GM19043 (cell line): ENCODE data around the gene MTFMT.
A peak's percentile ranks its signal among the peaks of the same experiment; 100 is the strongest.
"Not testable (repeated sequence)": the region's sequence is repeated elsewhere in the genome, so short reads cannot be mapped to it uniquely, and the experiment has no call there.

Experiments used
- ATAC-seq: cut with Tn5 transposase; IDR thresholded peaks from one replicate; pipeline ENCODE4 v1.9.1; 2021; ENCODE audit warnings: low read depth; ENCODE audit not compliant: unreplicated experiment

MTFMT gene

GRCh38 chr15:65060641-65061397 is 31.4 kb upstream of the MTFMT start:
- ATAC-seq: no peak

- ATAC-seq: no peak
These were observed 30.6 kb upstream of the MTFMT start for GRCh38 chr15:65059931-65060596.

- ATAC-seq: no peak
These were observed 29.9 kb upstream of the MTFMT start for GRCh38 chr15:65059369-65059750.

- no peak for ATAC-seq
These were observed 29.2 kb upstream of the MTFMT start for GRCh38 chr15:65058394-65059368.

GRCh38 chr15:65057549-65057940 is 28.1 kb upstream of the MTFMT start:
- ATAC-seq: no peak

DNA sequence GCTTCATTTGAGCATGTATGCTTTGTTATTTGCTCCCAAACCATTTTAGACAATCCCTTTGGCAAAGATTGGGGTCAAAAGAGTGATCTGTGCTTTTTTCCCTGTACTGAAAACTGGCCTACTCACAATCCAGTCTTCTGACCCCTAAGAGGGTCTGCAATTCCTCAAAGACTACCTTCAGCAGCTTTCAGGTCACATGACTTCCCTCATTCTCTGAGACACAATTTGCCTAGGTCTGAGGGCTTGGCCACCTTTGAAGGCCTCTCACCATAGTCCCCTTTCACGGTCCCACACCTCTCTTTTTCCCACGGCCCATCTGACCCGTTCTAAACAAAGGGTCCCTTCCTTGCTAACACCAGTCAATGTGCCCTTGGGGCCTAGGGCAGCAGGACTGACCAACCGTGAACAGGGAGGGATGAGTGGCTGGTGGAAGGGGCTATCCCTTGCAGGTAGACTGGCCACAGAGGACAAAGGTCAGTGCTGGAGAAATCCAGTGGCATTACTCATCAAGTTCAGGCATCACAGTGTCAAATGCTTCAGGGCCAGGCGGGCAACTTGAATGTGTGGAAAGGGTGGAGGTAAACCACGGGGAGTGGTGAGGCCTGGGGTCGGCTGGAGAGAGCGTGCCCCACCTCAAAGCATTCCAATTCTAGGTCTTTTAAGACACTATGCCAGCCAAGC is 27.6 kb upstream of the MTFMT start:
- no peak for ATAC-seq

- no peak for ATAC-seq
These were observed 26.7 kb upstream of the MTFMT start for GRCh38 chr15:65056106-65056505.

DNA sequence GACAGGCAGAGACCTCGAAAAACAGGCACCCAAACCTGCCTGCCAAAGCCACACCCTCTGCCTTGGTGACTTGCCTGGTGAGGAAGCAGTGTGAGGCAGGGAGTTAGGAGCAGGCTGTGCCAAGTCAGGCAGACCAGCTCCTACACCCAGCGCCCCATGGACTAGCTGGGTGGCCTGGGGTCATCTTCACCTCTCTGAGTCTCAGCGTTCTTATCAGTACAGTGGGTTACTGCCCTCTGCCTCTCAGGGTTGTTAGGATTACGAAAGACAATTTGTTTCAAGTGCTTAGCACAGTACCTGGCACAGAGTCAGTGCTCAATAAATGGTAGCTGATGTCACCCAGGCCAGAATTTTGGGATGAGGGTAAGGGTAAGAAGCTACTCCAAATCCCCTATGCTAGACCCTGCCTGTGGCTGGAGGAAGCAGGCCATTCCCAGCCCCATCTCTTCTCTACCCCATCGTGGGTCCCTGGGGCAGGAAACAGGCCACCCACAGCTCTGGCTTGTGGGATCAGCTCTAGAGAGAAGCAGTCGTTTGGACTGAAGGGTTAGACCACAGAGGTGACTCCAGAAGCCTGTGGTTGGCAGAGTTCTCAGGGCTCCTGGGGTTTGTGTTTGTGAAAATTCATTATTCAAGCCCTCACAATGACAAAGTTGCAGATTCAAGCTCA is 25.9 kb upstream of the MTFMT start:
- ATAC-seq: no peak

DNA sequence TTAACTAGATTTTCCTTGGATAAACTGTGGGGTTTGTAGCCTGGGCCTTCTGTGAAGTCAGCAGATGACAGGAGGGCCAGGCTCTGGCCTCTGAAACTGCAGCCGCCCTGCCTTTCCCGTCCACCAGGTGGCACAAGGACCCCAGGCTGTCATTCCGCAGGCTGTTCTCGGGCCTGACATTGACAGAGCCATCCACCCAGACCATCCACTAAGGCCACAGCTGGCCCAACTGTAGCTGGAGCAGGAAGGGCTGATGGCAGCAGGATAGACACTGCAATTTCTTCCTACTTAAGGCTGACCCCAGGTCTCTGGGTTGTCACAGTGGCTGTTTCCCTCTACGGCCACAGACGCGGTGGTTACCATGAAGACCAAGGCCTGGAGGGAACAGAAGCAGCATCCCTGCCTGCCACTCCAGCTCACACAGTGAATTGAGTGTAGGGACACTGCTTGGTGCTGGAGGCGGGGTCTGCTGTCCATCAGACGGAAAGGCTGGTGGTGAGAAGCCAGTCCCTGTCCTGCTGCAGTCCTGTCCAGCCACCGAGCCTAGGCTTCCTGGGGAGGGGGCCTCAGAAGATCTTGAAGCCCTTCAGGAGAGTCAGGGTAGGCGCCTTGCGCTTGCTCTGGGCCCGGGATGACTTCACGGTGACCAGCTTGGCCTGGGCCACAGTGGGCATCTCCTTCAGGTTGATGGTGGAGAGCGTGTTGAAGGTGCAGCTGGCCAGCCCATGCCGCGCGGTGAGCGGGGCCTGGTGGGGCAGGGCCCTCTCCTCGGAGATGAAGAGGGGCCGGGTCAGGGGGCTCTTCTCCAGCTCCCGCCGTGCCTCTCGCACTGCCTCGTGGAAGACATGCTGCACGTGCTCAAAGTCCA is 25.1 kb upstream of the MTFMT start:
- ATAC-seq: no peak

GRCh38 chr15:65052956-65053355 is 23.5 kb upstream of the MTFMT start:
- no peak for ATAC-seq

DNA sequence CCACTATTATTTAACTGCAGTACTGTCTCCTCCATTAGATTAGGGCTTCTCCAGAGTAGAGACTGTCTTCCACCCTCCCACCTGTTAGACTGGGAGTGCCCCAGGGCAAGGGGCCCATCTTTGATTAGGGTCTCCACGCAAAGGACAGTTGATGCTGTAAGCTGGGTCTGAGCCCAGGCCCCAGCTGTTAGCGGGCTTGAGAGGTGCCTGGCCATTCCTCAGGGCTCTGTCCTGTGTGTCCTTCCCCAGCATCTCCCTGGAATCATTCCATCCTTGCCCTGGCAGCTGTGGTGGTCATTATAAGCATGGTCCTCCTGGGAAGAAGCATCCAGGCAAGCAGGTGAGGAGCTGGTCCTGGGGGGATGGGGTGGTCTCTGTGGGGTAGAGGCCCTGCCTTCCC is 21.8 kb upstream of the MTFMT start:
- ATAC-seq: no peak

DNA sequence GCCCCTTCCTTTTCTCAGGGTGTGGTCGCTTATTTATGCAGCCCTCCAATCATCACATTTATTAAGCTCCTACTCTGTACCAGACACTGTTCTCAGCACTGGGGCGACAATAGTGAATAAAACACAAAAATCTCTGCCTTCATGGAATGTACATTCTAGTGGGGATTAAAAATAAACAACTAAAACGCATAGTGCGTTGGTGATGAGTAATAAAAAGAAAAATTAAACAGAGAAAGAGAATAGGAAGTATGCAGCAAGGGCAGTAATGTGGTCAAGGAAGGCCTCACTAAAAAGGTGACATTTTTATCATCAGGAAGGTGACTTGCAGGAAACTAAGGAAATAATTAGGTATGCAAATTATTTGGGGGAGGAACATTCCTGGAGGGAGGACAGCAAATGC is 20.8 kb upstream of the MTFMT start:
- no peak for ATAC-seq

- peak; percentile 87 for ATAC-seq
These were observed 20.0 kb upstream of the MTFMT start for GRCh38 chr15:65049418-65049840.

DNA sequence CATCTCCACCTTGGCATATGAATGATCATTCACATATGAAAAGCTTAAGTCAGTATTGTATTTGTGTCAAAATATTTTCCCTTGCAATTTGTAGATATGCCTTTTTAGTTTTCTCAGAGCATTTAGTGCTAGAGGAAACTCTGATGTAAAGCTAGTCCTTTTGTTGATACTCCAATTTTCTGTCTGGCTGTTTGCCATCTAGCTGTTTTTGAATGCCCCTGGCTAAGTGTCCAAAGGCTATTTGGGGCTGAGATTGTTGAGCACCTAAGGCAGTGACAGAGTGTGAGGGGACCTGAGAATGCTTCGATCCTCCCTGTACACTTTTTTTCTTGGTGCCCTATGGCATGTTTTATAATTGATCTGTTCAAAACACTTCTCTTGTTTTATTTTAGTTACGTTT is 18.8 kb upstream of the MTFMT start:
- ATAC-seq: no peak

GRCh38 chr15:65044724-65045481 is 15.5 kb upstream of the MTFMT start, which contains the start of gene SLC51B:
Gene SLC51B (plus strand): TSS chr15:65045387. CDS start chr15:65050005, 4,618 bp downstream.
- ATAC-seq: no peak

GRCh38 chr15:65044218-65044617 is 14.8 kb upstream of the MTFMT start:
- ATAC-seq: not testable (repeated sequence)

GRCh38 chr15:65042776-65043327 is 13.4 kb upstream of the MTFMT start:
- ATAC-seq: no peak

GRCh38 chr15:65041787-65042186 is 12.3 kb upstream of the MTFMT start:
- ATAC-seq: no peak
